H1 (cell line): ENCODE measurements around the gene METTL5.

ENCODE experiments used
- BRCA1 ChIP-seq: IDR thresholded peaks from 2 replicates; pipeline ENCODE4 v1.6.1; 2012; ENCODE audit warnings: low read depth, low read length, improper control_type of control experiment
- CHD1 ChIP-seq: IDR thresholded peaks from 2 replicates; pipeline ENCODE4 v1.6.1; 2012; ENCODE audit warnings: low read depth, low read length, improper control_type of control experiment
- CHD2 ChIP-seq: IDR thresholded peaks from 2 replicates; pipeline ENCODE4 v1.6.1; 2012; ENCODE audit warnings: low read length, improper control_type of control experiment
- CTCF ChIP-seq, 3 experiments: IDR thresholded peaks; 1 replicate in 2 of 3; 2 replicates in 1 of 3; pipeline versions ENCODE4 v1.5.1 to v1.6.1; 2011; ENCODE audit warnings: low read length in 3 of 3, mild to moderate bottlenecking in 3 of 3, inconsistent platforms in 2 of 3, low read depth in 1 of 3, moderate library complexity in 1 of 3; ENCODE audit not compliant: insufficient read depth in 1 of 3; ENCODE audit errors: control extremely low read depth in 1 of 3
- E2F6 ChIP-seq: IDR thresholded peaks from 2 replicates; pipeline ENCODE4 v1.6.1; 2012; ENCODE audit warnings: inconsistent platforms
- GTF2F1 ChIP-seq: IDR thresholded peaks from 2 replicates; pipeline ENCODE4 v1.6.1; 2012; ENCODE audit warnings: low read depth, low read length, improper control_type of control experiment, borderline replicate concordance
- HDAC2 ChIP-seq, 2 experiments: fragments of 300-600 bp in 1 of 2; sonication (generic) in 1 of 2; IDR thresholded peaks; 2 replicates each; pipeline ENCODE4 v1.6.1; 2011 to 2012; ENCODE audit warnings: low read depth in 2 of 2, low read length in 2 of 2, mild to moderate bottlenecking in 2 of 2, moderate library complexity in 2 of 2, borderline replicate concordance in 1 of 2, inconsistent platforms in 1 of 2
- PHF8 ChIP-seq: fragments of 200-600 bp; sonication (generic); conservative IDR thresholded peaks from 2 replicates; pipeline ENCODE4 v1.7.1; 2012; ENCODE audit warnings: low read depth, mild to moderate bottlenecking, inconsistent platforms, low read length, moderate library complexity
- SIN3A ChIP-seq, 2 experiments: IDR thresholded peaks in 1 of 2; conservative IDR thresholded peaks in 1 of 2; 2 replicates each; pipeline ENCODE4 v1.6.1; 2011 to 2012; ENCODE audit warnings: low read length in 2 of 2, improper control_type of control experiment in 1 of 2, low read depth in 1 of 2, mild to moderate bottlenecking in 1 of 2
- SP1 ChIP-seq: IDR thresholded peaks from 2 replicates; pipeline ENCODE4 v1.6.1; 2011; ENCODE audit warnings: low read depth, low read length

GRCh38 chr2:169776252-169776761, 48.4 kb downstream of the METTL5 start:
- TF ChIP-seq HDAC2 (IDR thresholded peaks at IDR 0.05; ENCODE audit: borderline replicate concordance in 1 of 2, low read depth in 2 of 2, low read length in 2 of 2) (no peak), SIN3A (conservative IDR thresholded peaks at IDR 0.05 in 1 of 2, IDR thresholded peaks at IDR 0.05 in 1 of 2; ENCODE audit: low read depth in 1 of 2, low read length in 2 of 2) (no peak), PHF8 (no peak), E2F6 (no peak), CTCF (IDR thresholded peaks at IDR 0.05; ENCODE audit: control extremely low read depth in 1 of 3, insufficient read depth in 1 of 3, low read depth in 1 of 3, low read length in 3 of 3) (no peak), CHD1 (no peak), GTF2F1 (no peak), CHD2 (no peak), SP1 (no peak), BRCA1 (no peak)
